Neural cell (in vitro differentiated cells): ENCODE data around the gene PXMP2. TPM values are rescaled to one million over a fixed set of nuclear protein-coding genes. Genes with fewer than 3 reads are reported as not detected.

ENCODE experiments used
- H2AFZ ChIP-seq: fragments of 200-600, 300-800 bp; sonication (generic), shearing (Covaris generic); 2 replicates; pipeline ENCODE4 v1.6.0; 2014; ENCODE audit warnings: low read depth, mild to moderate bottlenecking, antibody characterized with exemption, low read length, moderate library complexity
- H3F3A ChIP-seq: fragments of 200-600 bp; shearing (Covaris generic); 2 replicates; pipeline ENCODE4 v1.6.1; 2016; ENCODE audit warnings: mild to moderate bottlenecking, moderate library complexity, mixed read lengths, antibody characterized with exemption, low read length; ENCODE audit not compliant: insufficient read depth, poor library complexity, severe bottlenecking
- H3K27ac ChIP-seq: fragments of 200-600, 300-800 bp; sonication (generic), shearing (Covaris generic); 2 replicates; pipeline ENCODE4 v1.5.1; 2014; ENCODE audit warnings: mild to moderate bottlenecking, low read length, moderate library complexity
- H3K27me3 ChIP-seq: fragments of 300-800, 200-600 bp; sonication (generic), shearing (Covaris generic); 2 replicates; pipeline ENCODE4 v1.6.0; 2014; ENCODE audit warnings: mild to moderate bottlenecking, low read depth, low read length, moderate library complexity; ENCODE audit not compliant: insufficient read depth
- H3K36me3 ChIP-seq: fragments of 300-800, 200-600 bp; sonication (generic), shearing (Covaris generic); 2 replicates; pipeline ENCODE4 v1.5.1; 2014; ENCODE audit warnings: mild to moderate bottlenecking, antibody characterized with exemption, low read length, moderate library complexity; ENCODE audit not compliant: insufficient read depth
- H3K4me2 ChIP-seq: fragments of 300-800, 200-600 bp; sonication (generic), shearing (Covaris generic); 2 replicates; pipeline ENCODE4 v1.6.0; 2014; ENCODE audit warnings: mild to moderate bottlenecking, low read length
- H3K4me3 ChIP-seq: fragments of 300-800, 200-600 bp; sonication (generic), shearing (Covaris generic); 2 replicates; pipeline ENCODE4 v1.5.1; 2014; ENCODE audit warnings: mild to moderate bottlenecking, low read length, moderate library complexity
- H3K79me2 ChIP-seq: fragments of 200-600 bp; shearing (Covaris generic); replicated peaks from 2 replicates; pipeline ENCODE4 v1.6.0; 2014; ENCODE audit warnings: mild to moderate bottlenecking, low read length, moderate library complexity; ENCODE audit not compliant: insufficient read depth
- H3K9ac ChIP-seq: fragments of 300-800, 200-600 bp; sonication (generic), shearing (Covaris generic); 2 replicates; pipeline ENCODE4 v1.6.1; 2016; ENCODE audit warnings: mild to moderate bottlenecking, low read length, mixed read lengths
- H3K9me2 ChIP-seq: fragments of 200-600 bp; shearing (Covaris generic); 2 replicates; pipeline ENCODE4 v1.6.1; 2016; ENCODE audit warnings: mild to moderate bottlenecking, low read length, mixed read lengths; ENCODE audit not compliant: insufficient read depth
- H3K9me3 ChIP-seq: fragments of 200-600, 300-800 bp; sonication (generic), shearing (Covaris generic); 2 replicates; pipeline ENCODE4 v1.6.1; 2016; ENCODE audit warnings: mild to moderate bottlenecking, mixed run types, low read length, moderate library complexity, mixed read lengths
- H4K20me1 ChIP-seq: fragments of 200-600 bp; shearing (Covaris generic); 2 replicates; pipeline ENCODE4 v1.6.1; 2016; ENCODE audit warnings: mild to moderate bottlenecking, mixed run types; ENCODE audit not compliant: insufficient read depth
- CTCF ChIP-seq: fragments of 450-650 bp; IDR thresholded peaks from 2 replicates; pipeline ENCODE4 v1.5.1; 2014; ENCODE audit warnings: antibody characterized with exemption, mild to moderate bottlenecking, moderate library complexity; ENCODE audit not compliant: poor library complexity, severe bottlenecking
- EP300 ChIP-seq: fragments of 450-650 bp; conservative IDR thresholded peaks from 2 replicates; pipeline ENCODE4 v1.6.1; 2014; ENCODE audit warnings: antibody characterized with exemption, mild to moderate bottlenecking, moderate library complexity; ENCODE audit not compliant: poor library complexity, severe bottlenecking
- EZH2 ChIP-seq: fragments of 200-600, 300-800 bp; shearing (Covaris generic), sonication (generic); IDR thresholded peaks from 2 replicates; pipeline ENCODE4 v1.6.1; 2014; ENCODE audit warnings: antibody characterized with exemption, low read length, borderline replicate concordance, mild to moderate bottlenecking; ENCODE audit not compliant: insufficient read depth, poor library complexity, severe bottlenecking
- MXI1 ChIP-seq: fragments of 450-650 bp; conservative IDR thresholded peaks from 2 replicates; pipeline ENCODE4 v1.6.1; 2014; ENCODE audit warnings: antibody characterized with exemption, mild to moderate bottlenecking; ENCODE audit not compliant: poor library complexity, severe bottlenecking
- POLR2AphosphoS5 ChIP-seq: IDR thresholded peaks from 2 replicates; pipeline ENCODE4 v1.6.1; 2012
- RAD21 ChIP-seq: fragments of 450-650 bp; conservative IDR thresholded peaks from 2 replicates; pipeline ENCODE4 v1.6.1; 2014; ENCODE audit warnings: antibody characterized with exemption, mild to moderate bottlenecking, moderate library complexity
- REST ChIP-seq: IDR thresholded peaks from 2 replicates; pipeline ENCODE4 v1.6.1; 2012; ENCODE audit warnings: borderline replicate concordance
- SMC3 ChIP-seq: fragments of 450-650 bp; conservative IDR thresholded peaks from 2 replicates; pipeline ENCODE4 v1.6.1; 2014; ENCODE audit warnings: antibody characterized with exemption, mild to moderate bottlenecking, moderate library complexity; ENCODE audit not compliant: poor library complexity
- TAF1 ChIP-seq: IDR thresholded peaks from 2 replicates; pipeline ENCODE4 v1.6.1; 2012; ENCODE audit warnings: low read depth
- polyA plus RNA-seq: library from polyadenylated mRNA; depleted of rRNA; stranded (reverse); fragments of >200 nt; gene quantifications from 2 replicates; pipeline ENCODE4 v1.2.3, GENCODE V29; 2014

Gene PXMP2
- polyA plus RNA-seq, 1 donor from 2014 or later: 95.8 TPM

- H3F3A ChIP-seq: no peaks in the 10 kb centered on the region
- no peaks in the 10 kb centered on the region for H3K27me3 ChIP-seq
- H3K9ac ChIP-seq: no peak overlapping the region
- no peaks in the 10 kb centered on the region for H4K20me1 ChIP-seq
- H3K27ac ChIP-seq: no peak overlapping the region
- H3K4me2 ChIP-seq: no peak overlapping the region
- TF ChIP-seq REST (no peak), SMC3 (no peak), MXI1 (no peak), RAD21 (no peak), TAF1 (no peak), POLR2AphosphoS5 (no peak), CTCF (no peak), EZH2 (no peak), EP300 (no peak)
- H3K9me3 ChIP-seq: no peaks in the 10 kb centered on the region
- no peak overlapping the region for H3K4me3 ChIP-seq
- no peaks in the 10 kb centered on the region for H3K9me2 ChIP-seq
- no peaks in the 10 kb centered on the region for H3K36me3 ChIP-seq
- no peak overlapping the region for H2AFZ ChIP-seq
- peaks cover 14% of the 10 kb centered on the region for H3K79me2 ChIP-seq
Observed at GRCh38 chr12:132717011-132717410, 29.6 kb downstream of the PXMP2 start.

- Histone ChIP-seq H3K9ac (no peak overlapping the region), H3K27ac (no peak overlapping the region), H3K27me3 (no peaks in the 10 kb centered on the region), H3K79me2 (peaks cover 10% of the 10 kb centered on the region), H3K9me3 (no peaks in the 10 kb centered on the region), H4K20me1 (no peaks in the 10 kb centered on the region), H3K36me3 (no peaks in the 10 kb centered on the region), H3K4me3 (no peak overlapping the region), H3F3A (no peaks in the 10 kb centered on the region), H2AFZ (no peak overlapping the region), H3K4me2 (no peak overlapping the region), H3K9me2 (no peaks in the 10 kb centered on the region)
- no peak for TF ChIP-seq CTCF
- no peak for TF ChIP-seq MXI1
- no peak for TF ChIP-seq TAF1
- TF ChIP-seq POLR2AphosphoS5: no peak
- no peak for TF ChIP-seq REST
- no peak for TF ChIP-seq SMC3
- TF ChIP-seq RAD21: no peak
- no peak for TF ChIP-seq EP300
- no peak for TF ChIP-seq EZH2
Observed at GRCh38 chr12:132717531-132718387, 30.4 kb downstream of the PXMP2 start.
